Breast epithelium (tissue), 3 donors: Measurements from ENCODE around the gene KIFAP3.

ENCODE experiments used
- POLR2A ChIP-seq: fragments of 450-650 bp; IDR thresholded peaks from one replicate; pipeline ENCODE4 v1.6.1; 2016; ENCODE audit warnings: antibody characterized with exemption, mild to moderate bottlenecking, moderate library complexity
- POLR2AphosphoS5 ChIP-seq, 3 donors: sonication (generic); formaldehyde crosslinking; IDR thresholded peaks; one replicate each; pipeline ENCODE4 v1.6.1; 2017; ENCODE audit warnings: antibody characterized with exemption in 3 of 3
- TF ChIP-seq, protein P1 (sequence below), 3 donors: fragments of 450-650 bp; IDR thresholded peaks; one replicate each; pipeline ENCODE4 v1.5.1; 2016 to 2017; ENCODE audit warnings: antibody characterized with exemption in 3 of 3, mild to moderate bottlenecking in 3 of 3, moderate library complexity in 3 of 3

GRCh38 chr1:169892927-169893644 is 181.4 kb downstream of the KIFAP3 start:
- TF ChIP-seq POLR2AphosphoS5 (IDR thresholded peaks at IDR 0.05) (no peak), POLR2A (no peak)
- TF ChIP-seq, protein P1, sequence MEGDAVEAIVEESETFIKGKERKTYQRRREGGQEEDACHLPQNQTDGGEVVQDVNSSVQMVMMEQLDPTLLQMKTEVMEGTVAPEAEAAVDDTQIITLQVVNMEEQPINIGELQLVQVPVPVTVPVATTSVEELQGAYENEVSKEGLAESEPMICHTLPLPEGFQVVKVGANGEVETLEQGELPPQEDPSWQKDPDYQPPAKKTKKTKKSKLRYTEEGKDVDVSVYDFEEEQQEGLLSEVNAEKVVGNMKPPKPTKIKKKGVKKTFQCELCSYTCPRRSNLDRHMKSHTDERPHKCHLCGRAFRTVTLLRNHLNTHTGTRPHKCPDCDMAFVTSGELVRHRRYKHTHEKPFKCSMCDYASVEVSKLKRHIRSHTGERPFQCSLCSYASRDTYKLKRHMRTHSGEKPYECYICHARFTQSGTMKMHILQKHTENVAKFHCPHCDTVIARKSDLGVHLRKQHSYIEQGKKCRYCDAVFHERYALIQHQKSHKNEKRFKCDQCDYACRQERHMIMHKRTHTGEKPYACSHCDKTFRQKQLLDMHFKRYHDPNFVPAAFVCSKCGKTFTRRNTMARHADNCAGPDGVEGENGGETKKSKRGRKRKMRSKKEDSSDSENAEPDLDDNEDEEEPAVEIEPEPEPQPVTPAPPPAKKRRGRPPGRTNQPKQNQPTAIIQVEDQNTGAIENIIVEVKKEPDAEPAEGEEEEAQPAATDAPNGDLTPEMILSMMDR (IDR thresholded peaks at IDR 0.05): no peak
